Glutamatergic neuron (in vitro differentiated cells): Measurements from ENCODE around the gene RIPOR3. TPM values are rescaled to one million over a fixed set of nuclear protein-coding genes. Genes with fewer than 3 reads are reported as not detected.
"Not testable (repeated sequence)": the region's sequence is repeated elsewhere in the genome, so short reads cannot be mapped to it uniquely, and the experiment has no call there.

Source experiments
- DNase-seq: peaks from one replicate; pipeline ENCODE4 v3.0.0; 2022
- H3K27ac Mint-ChIP-seq: one replicate; pipeline ENCODE4 v1.8.0; 2020; ENCODE audit warnings: mild to moderate bottlenecking, mixed read lengths, inconsistent platforms; ENCODE audit not compliant: unreplicated experiment
- H3K27me3 Mint-ChIP-seq: one replicate; pipeline ENCODE4 v1.8.0; 2020; ENCODE audit warnings: mild to moderate bottlenecking, moderate library complexity, mixed read lengths, inconsistent platforms; ENCODE audit not compliant: unreplicated experiment
- H3K36me3 Mint-ChIP-seq: one replicate; pipeline ENCODE4 v1.8.0; 2020; ENCODE audit warnings: mild to moderate bottlenecking, mixed read lengths, inconsistent platforms; ENCODE audit not compliant: unreplicated experiment
- H3K4me1 Mint-ChIP-seq: one replicate; pipeline ENCODE4 v1.8.0; 2020; ENCODE audit warnings: mild to moderate bottlenecking, low read depth, mixed read lengths, inconsistent platforms; ENCODE audit not compliant: unreplicated experiment
- H3K4me3 Mint-ChIP-seq: one replicate; pipeline ENCODE4 v1.8.0; 2020; ENCODE audit warnings: mild to moderate bottlenecking, mixed read lengths, inconsistent platforms; ENCODE audit not compliant: unreplicated experiment
- H3K9me3 Mint-ChIP-seq: one replicate; pipeline ENCODE4 v1.8.0; 2020; ENCODE audit warnings: mild to moderate bottlenecking, moderate library complexity, mixed read lengths, inconsistent platforms; ENCODE audit not compliant: unreplicated experiment
- CTCF ChIP-seq: fragments of 200-600 bp; sonication (generic); IDR thresholded peaks from one replicate; pipeline ENCODE4 v1.5.0; 2021; ENCODE audit not compliant: partially characterized antibody, unreplicated experiment
- total RNA-seq: library from RNA; stranded (reverse); fragmentation: NEBNext Ultra II Directional; extraction: Animal tissue kit (Norgen Biotek cat#: 25700); gene quantifications from one replicate; pipeline ENCODE4 v1.2.1, GENCODE V29; 2021; ENCODE audit not compliant: unreplicated experiment

Gene RIPOR3
- total RNA-seq, 1 donor from 2014 or later: not detected

GRCh38 chr20:50673146-50673465 is 18.2 kb downstream of the RIPOR3 start:
- H3K27ac Mint-ChIP-seq: no peak overlapping the region
- DNase-seq: no peak
- H3K9me3 Mint-ChIP-seq: peaks cover 2% of the 10 kb centered on the region
- H3K4me1 Mint-ChIP-seq: peaks cover 2% of the 10 kb centered on the region
- H3K4me3 Mint-ChIP-seq: no peak overlapping the region
- no peak for TF ChIP-seq CTCF
- H3K27me3 Mint-ChIP-seq: no peaks in the 10 kb centered on the region
- no peaks in the 10 kb centered on the region for H3K36me3 Mint-ChIP-seq

GRCh38 chr20:50672400-50673145 is 18.8 kb downstream of the RIPOR3 start:
- Mint-ChIP-seq H3K27ac (no peak overlapping the region), H3K9me3 (peaks cover 2% of the 10 kb centered on the region), H3K4me1 (peaks cover 2% of the 10 kb centered on the region), H3K27me3 (no peaks in the 10 kb centered on the region), H3K4me3 (no peak overlapping the region), H3K36me3 (no peaks in the 10 kb centered on the region)
- no peak for DNase-seq
- TF ChIP-seq CTCF: no peak

GRCh38 chr20:50671626-50672025 is 19.7 kb downstream of the RIPOR3 start:
- Mint-ChIP-seq H3K27ac (no peak overlapping the region), H3K27me3 (no peaks in the 10 kb centered on the region), H3K4me3 (no peak overlapping the region), H3K9me3 (peaks cover 2% of the 10 kb centered on the region), H3K4me1 (peaks cover 2% of the 10 kb centered on the region), H3K36me3 (no peaks in the 10 kb centered on the region)
- no peak for TF ChIP-seq CTCF
- DNase-seq: no peak

GRCh38 chr20:50671010-50671409 is 20.3 kb downstream of the RIPOR3 start:
- H3K27me3 Mint-ChIP-seq, H3K4me1 Mint-ChIP-seq, H3K4me3 Mint-ChIP-seq, H3K27ac Mint-ChIP-seq, H3K36me3 Mint-ChIP-seq, H3K9me3 Mint-ChIP-seq, DNase-seq: not testable (repeated sequence)

- no peak overlapping the region for H3K27ac Mint-ChIP-seq
- H3K4me1 Mint-ChIP-seq: no peaks in the 10 kb centered on the region
- no peak for DNase-seq
- H3K36me3 Mint-ChIP-seq: no peaks in the 10 kb centered on the region
- no peak for TF ChIP-seq CTCF
- no peak overlapping the region for H3K4me3 Mint-ChIP-seq
- H3K27me3 Mint-ChIP-seq: peaks cover 2% of the 10 kb centered on the region
- peaks cover 2% of the 10 kb centered on the region for H3K9me3 Mint-ChIP-seq
These were observed 21.0 kb downstream of the RIPOR3 start for GRCh38 chr20:50670126-50670862.
